ENCODE data around the gene ABR. TPM values are rescaled to one million over a fixed set of nuclear protein-coding genes. Genes with fewer than 3 reads are reported as not detected.
A peak's percentile ranks its signal among the peaks of the same experiment; 100 is the strongest.

ABR gene
- total RNA-seq, 1 experiment from 2014 or later = 172 TPM

GRCh38 chr17:969811-970355 is 209.9 kb downstream of the ABR start:
- ChIA-PET POLR2A (no interaction called here), CTCF (no interaction called here)
- no TSS peak for BruUV-seq (replicated peaks)
- no peaks in the 10 kb centered on the region for H3K9me3 ChIP-seq (ENCODE audit: control insufficient read depth, insufficient read depth, low read depth, low read length)
- DNase-seq (ENCODE audit: low read depth, low spot score) = no peak
- TF ChIP-seq, protein P1, sequence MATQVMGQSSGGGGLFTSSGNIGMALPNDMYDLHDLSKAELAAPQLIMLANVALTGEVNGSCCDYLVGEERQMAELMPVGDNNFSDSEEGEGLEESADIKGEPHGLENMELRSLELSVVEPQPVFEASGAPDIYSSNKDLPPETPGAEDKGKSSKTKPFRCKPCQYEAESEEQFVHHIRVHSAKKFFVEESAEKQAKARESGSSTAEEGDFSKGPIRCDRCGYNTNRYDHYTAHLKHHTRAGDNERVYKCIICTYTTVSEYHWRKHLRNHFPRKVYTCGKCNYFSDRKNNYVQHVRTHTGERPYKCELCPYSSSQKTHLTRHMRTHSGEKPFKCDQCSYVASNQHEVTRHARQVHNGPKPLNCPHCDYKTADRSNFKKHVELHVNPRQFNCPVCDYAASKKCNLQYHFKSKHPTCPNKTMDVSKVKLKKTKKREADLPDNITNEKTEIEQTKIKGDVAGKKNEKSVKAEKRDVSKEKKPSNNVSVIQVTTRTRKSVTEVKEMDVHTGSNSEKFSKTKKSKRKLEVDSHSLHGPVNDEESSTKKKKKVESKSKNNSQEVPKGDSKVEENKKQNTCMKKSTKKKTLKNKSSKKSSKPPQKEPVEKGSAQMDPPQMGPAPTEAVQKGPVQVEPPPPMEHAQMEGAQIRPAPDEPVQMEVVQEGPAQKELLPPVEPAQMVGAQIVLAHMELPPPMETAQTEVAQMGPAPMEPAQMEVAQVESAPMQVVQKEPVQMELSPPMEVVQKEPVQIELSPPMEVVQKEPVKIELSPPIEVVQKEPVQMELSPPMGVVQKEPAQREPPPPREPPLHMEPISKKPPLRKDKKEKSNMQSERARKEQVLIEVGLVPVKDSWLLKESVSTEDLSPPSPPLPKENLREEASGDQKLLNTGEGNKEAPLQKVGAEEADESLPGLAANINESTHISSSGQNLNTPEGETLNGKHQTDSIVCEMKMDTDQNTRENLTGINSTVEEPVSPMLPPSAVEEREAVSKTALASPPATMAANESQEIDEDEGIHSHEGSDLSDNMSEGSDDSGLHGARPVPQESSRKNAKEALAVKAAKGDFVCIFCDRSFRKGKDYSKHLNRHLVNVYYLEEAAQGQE (IDR thresholded peaks at IDR 0.05; ENCODE audit: insufficient read depth in 1 of 2, low read depth in 2 of 2, low read length in 1 of 2) = no peak
- TF ChIP-seq TCF7L2 (IDR thresholded peaks at IDR 0.05; ENCODE audit: low read depth, low read length) (no peak), CTCF (IDR thresholded peaks at IDR 0.05) (no peak), SIN3A (IDR thresholded peaks at IDR 0.05; ENCODE audit: borderline replicate concordance, insufficient read depth, low read depth, low read length) (no peak), POLR2AphosphoS5 (IDR thresholded peaks at IDR 0.05; ENCODE audit: low read depth, low read length) (no peak)
- in situ Hi-C loops (cut with HindIII; ENCODE audit: low pct_unique_long_range_greater_than_20kb, low sequenced_read_pairs) (no loop called here), intact Hi-C loops (cut with micrococcal nuclease; ENCODE audit: unreplicated experiment) (no loop called here)
- ATAC-seq = no peak
- no peak overlapping the region for H3K4me3 ChIP-seq (ENCODE audit: low read depth in 2 of 2, low read length in 2 of 2)
- H3K27ac ChIP-seq (ENCODE audit: low read length) = peak overlapping the region; percentile 73
- no peaks in the 10 kb centered on the region for H3K36me3 ChIP-seq (ENCODE audit: control insufficient read depth, insufficient read depth, low read length)
- peaks cover 45% of the 10 kb centered on the region for H3K4me1 ChIP-seq (ENCODE audit: control insufficient read depth, insufficient read depth, low read length)
- no peaks in the 10 kb centered on the region for H3K27me3 ChIP-seq (ENCODE audit: control insufficient read depth, insufficient read depth, low read length)

DNA sequence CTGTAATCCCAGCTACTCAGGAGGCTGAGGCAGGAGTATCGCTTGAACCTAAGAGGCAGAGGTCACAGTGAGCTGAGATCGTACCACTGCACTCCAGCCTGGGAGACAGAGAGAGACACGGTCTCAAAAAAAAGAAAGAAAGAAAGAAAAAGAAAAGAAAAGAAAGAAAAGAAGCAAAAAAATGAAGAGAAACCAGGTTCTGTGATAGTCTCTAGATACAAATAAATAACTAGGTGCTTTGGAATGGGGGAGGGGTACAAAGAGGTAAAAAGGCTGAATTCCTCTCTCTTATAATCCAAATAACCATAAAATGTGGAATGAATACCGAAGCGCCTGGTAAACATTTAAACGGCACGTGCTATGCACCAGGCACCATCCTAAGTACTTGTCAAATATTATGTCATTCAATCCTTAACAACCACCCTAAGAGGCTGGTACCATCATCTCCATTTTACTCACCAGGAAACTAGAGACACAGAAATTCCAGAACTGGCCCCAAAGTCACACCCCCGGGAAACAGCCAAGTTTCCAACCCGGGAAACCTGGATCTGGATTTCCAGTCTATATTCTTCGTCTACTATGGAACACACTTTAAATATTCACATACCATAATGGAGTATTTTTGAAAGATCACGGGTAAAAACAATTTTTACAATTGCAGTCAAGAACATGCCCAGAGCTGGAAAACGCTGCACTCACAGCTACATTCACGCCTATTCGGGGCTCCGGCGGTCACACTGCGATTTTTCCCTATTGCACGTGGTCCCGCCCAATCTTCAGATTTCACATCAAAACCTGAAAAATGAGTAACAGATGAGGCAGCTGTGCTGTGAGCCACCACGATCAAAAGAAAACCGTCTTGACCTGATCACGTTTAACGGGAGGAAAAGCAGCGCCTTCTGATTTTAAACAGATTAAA is 210.7 kb downstream of the ABR start:
- POLR2A ChIA-PET = no interaction called here
- Histone ChIP-seq H3K4me3 (ENCODE audit: low read depth in 2 of 2, low read length in 2 of 2) (no peak overlapping the region), H3K4me1 (ENCODE audit: control insufficient read depth, insufficient read depth, low read length) (peaks cover 52% of the 10 kb centered on the region), H3K36me3 (ENCODE audit: control insufficient read depth, insufficient read depth, low read length) (no peaks in the 10 kb centered on the region), H3K27ac (ENCODE audit: low read length) (peak overlapping the region; percentile 73), H3K27me3 (ENCODE audit: control insufficient read depth, insufficient read depth, low read length) (no peaks in the 10 kb centered on the region), H3K9me3 (ENCODE audit: control insufficient read depth, insufficient read depth, low read depth, low read length) (no peaks in the 10 kb centered on the region)
- DNase-seq (ENCODE audit: low read depth, low spot score) (no peak), ATAC-seq (no peak)
- in situ Hi-C loops (cut with HindIII; ENCODE audit: low pct_unique_long_range_greater_than_20kb, low sequenced_read_pairs) (no loop called here), intact Hi-C loops (cut with micrococcal nuclease; ENCODE audit: unreplicated experiment) (no loop called here)
- no TSS peak for BruUV-seq (replicated peaks)
- CTCF ChIA-PET = no interaction called here
- TF ChIP-seq, protein P1 (IDR thresholded peaks at IDR 0.05; ENCODE audit: insufficient read depth in 1 of 2, low read depth in 2 of 2, low read length in 1 of 2) = no peak
- no peak for TF ChIP-seq POLR2AphosphoS5 (IDR thresholded peaks at IDR 0.05; ENCODE audit: low read depth, low read length)
- no peak for TF ChIP-seq TCF7L2 (IDR thresholded peaks at IDR 0.05; ENCODE audit: low read depth, low read length)
- TF ChIP-seq SIN3A (IDR thresholded peaks at IDR 0.05; ENCODE audit: borderline replicate concordance, insufficient read depth, low read depth, low read length) = no peak
- no peak for TF ChIP-seq CTCF (IDR thresholded peaks at IDR 0.05)
